ENCODE results near the gene KLRC1.
"Not testable (repeated sequence)": the region's sequence is repeated elsewhere in the genome, so short reads cannot be mapped to it uniquely, and the experiment has no call there.

GRCh38 chr12:10430623-10431022 is 22.6 kb downstream of the KLRC1 start:
- not testable (repeated sequence) for TF ChIP-seq CTCF (IDR thresholded peaks at IDR 0.05; ENCODE audit: poor library complexity, severe bottlenecking); EZH2 (IDR thresholded peaks at IDR 0.05; ENCODE audit: borderline replicate concordance, insufficient read depth, low read length, poor library complexity, severe bottlenecking)

Data from neural cell (in vitro differentiated cells).